Measurements from ENCODE around the gene TMEM203. TPM values are rescaled to one million over a fixed set of nuclear protein-coding genes. Genes with fewer than 3 reads are reported as not detected.

Gene TMEM203
- total and polyA plus RNA-seq, 2 of the 4 experiments (the other 2 are of a cell fraction) = 18.8 to 40.6 TPM

DNA sequence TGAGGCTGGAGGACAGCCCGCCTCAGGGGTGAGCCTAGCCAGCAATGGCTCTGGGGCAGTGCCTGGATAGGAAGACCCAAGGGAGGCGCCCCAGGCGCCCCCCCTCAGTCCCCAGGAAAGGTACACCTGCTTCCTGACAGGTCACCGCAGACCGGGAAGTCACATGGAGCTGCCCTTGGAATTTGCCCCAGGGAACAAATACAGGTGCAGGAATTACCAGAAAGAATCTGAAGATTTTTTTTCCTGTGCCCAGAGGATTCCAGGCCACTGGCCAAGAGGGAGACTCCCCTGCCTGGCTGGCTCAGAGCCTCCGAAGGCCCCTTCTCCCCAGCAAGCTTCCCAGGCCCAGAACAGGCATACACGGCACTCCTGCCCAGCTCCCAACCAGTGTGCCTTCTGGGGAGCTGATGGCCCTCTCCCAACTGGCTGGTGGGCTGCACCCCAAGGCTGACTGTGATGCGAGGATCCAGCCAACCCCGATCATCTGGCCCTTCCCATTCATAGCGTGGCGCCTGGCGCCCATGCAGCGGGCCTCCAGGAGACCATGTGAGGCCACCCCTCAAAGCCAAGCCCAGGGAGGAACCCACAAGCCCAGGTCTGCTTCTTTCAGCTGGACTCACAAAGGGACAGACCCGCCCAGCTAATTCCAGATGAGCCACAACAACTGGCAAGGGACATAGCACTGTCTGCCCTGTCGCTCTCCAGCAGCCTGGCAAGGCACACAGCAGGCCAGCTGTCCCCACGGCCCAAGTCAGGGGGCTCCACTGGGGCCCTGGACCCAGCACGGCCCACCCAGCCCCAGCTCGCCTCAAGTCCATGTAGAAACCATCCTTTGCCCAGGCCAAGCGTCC lies 7.2 kb downstream of the TMEM203 start:
- Histone ChIP-seq H3K9me3 (ENCODE audit: control insufficient read depth, insufficient read depth, low read length) (no peaks in the 10 kb centered on the region), H4K8ac (ENCODE audit: low read depth in 2 of 2, low read length in 2 of 2) (no peak overlapping the region), H3K56ac (ENCODE audit: extremely low read depth, insufficient read depth, low read length) (no peak overlapping the region), H3K27me3 (ENCODE audit: control insufficient read depth, insufficient read depth, low read length) (no peaks in the 10 kb centered on the region), H3K18ac (ENCODE audit: low read depth, low read length) (no peak overlapping the region), H3K79me1 (ENCODE audit: low read depth in 1 of 2, low read length in 2 of 2) (peaks cover 9 to 77% of the 10 kb centered on the region in 2 experiments), H4K91ac (ENCODE audit: insufficient read depth, low read depth, low read length) (no peak overlapping the region), H3K36me3 (ENCODE audit: control insufficient read depth, insufficient read depth, low read length) (no peaks in the 10 kb centered on the region), H4K20me1 (ENCODE audit: insufficient read depth, low read length) (peaks cover 34% of the 10 kb centered on the region), H3K9me1 (ENCODE audit: insufficient read depth, low read length) (0 out of 2 replicates have a peak, but pooled peaks cover 2% of the 10 kb centered on the region), H2BK15ac (ENCODE audit: low read depth, low read length) (no peak overlapping the region), H3K4me1 (ENCODE audit: control insufficient read depth, insufficient read depth, low read length) (peaks cover 17% of the 10 kb centered on the region), H3K23ac (ENCODE audit: low read depth, low read length) (peak overlapping the region; percentile 51; the same call in 1 of the 2 replicates), H3K4ac (ENCODE audit: low read depth, low read length) (no peak overlapping the region), H3K4me3 (ENCODE audit: insufficient read depth, low read depth, low read length) (no peak overlapping the region), H2AK5ac (ENCODE audit: low read depth, low read length) (no peak overlapping the region), H3K27ac (ENCODE audit: insufficient read depth, low read length) (no peak overlapping the region), H3K14ac (replicated peaks; ENCODE audit: low read depth, low read length) (no peak overlapping the region), H2AFZ (replicated peaks; ENCODE audit: low read length, poor library complexity) (no peak overlapping the region), H2BK5ac (ENCODE audit: low read depth, low read length, poor library complexity, severe bottlenecking) (no peak overlapping the region), H3K4me2 (ENCODE audit: low read depth, low read length) (peak overlapping the region; percentile 69; the same call in 1 of the 2 replicates), H2AK9ac (replicated peaks; ENCODE audit: low read depth, low read length, poor library complexity) (peak overlapping the region; percentile 89), H2BK120ac (ENCODE audit: low read depth, low read length) (no peak overlapping the region), H4K5ac (ENCODE audit: low read depth, low read length) (no peak overlapping the region), H3K9ac (ENCODE audit: low read depth, low read length) (no peak overlapping the region), H2BK20ac (ENCODE audit: low read depth, low read length) (no peak overlapping the region)
- POLR2A ChIA-PET (ENCODE audit: unreplicated experiment) = interaction anchor here (1.3 kb wide), 2 partner anchors 9 to 43 kb away, joined by 3 to 4 read pairs; partner anchors contain the start of genes SSNA1 and TUBB4B
- CTCF ChIA-PET = no interaction called here
- 89% methylated on average over 12 of the region's 19 CpGs; no CpG with 5 or more reads in 1 of the 2 experiments for WGBS, 2 experiments (ENCODE audit: extremely low coverage in 2 of 2, insufficient read length in 1 of 2)
- TF ChIP-seq BHLHE40 (IDR thresholded peaks at IDR 0.05; ENCODE audit: low read depth, low read length) (no peak), CHD1 (IDR thresholded peaks at IDR 0.05; ENCODE audit: low read depth, low read length) (no peak), RCOR1 (IDR thresholded peaks at IDR 0.05; ENCODE audit: insufficient replicate concordance, low read length) (no peak), FOS (IDR thresholded peaks at IDR 0.05; ENCODE audit: low read depth, low read length) (no peak), MAFK (IDR thresholded peaks at IDR 0.05; ENCODE audit: low read depth, low read length) (no peak), POLR2A (IDR thresholded peaks at IDR 0.05; ENCODE audit: low read depth, low read length) (no peak), RFX5 (IDR thresholded peaks at IDR 0.05; ENCODE audit: low read depth, low read length) (no peak)
- TF ChIP-seq, protein P1, sequence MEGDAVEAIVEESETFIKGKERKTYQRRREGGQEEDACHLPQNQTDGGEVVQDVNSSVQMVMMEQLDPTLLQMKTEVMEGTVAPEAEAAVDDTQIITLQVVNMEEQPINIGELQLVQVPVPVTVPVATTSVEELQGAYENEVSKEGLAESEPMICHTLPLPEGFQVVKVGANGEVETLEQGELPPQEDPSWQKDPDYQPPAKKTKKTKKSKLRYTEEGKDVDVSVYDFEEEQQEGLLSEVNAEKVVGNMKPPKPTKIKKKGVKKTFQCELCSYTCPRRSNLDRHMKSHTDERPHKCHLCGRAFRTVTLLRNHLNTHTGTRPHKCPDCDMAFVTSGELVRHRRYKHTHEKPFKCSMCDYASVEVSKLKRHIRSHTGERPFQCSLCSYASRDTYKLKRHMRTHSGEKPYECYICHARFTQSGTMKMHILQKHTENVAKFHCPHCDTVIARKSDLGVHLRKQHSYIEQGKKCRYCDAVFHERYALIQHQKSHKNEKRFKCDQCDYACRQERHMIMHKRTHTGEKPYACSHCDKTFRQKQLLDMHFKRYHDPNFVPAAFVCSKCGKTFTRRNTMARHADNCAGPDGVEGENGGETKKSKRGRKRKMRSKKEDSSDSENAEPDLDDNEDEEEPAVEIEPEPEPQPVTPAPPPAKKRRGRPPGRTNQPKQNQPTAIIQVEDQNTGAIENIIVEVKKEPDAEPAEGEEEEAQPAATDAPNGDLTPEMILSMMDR (conservative IDR thresholded peaks at IDR 0.05; ENCODE audit: low read depth, low read length) = no peak
- DNase-seq (no peak), ATAC-seq (ENCODE audit: low read depth) (no peak)
- in situ Hi-C loops (cut with MboI; ENCODE audit: low sequenced_read_pairs) = no loop called here
- no TSS peak for BruUV-seq (replicated peaks)
- intact Hi-C loops (cut with micrococcal nuclease) = no loop called here
- dilution Hi-C loops (cut with HindIII; ENCODE audit: low sequenced_read_pairs, unreplicated experiment) = no loop called here

Measured in IMR-90 (cell line).